ENCODE measurements around the gene PROCR.
A peak's percentile ranks its signal among the peaks of the same experiment; 100 is the strongest.
"Not testable (repeated sequence)": the region's sequence is repeated elsewhere in the genome, so short reads cannot be mapped to it uniquely, and the experiment has no call there.

Gene PROCR

DNA sequence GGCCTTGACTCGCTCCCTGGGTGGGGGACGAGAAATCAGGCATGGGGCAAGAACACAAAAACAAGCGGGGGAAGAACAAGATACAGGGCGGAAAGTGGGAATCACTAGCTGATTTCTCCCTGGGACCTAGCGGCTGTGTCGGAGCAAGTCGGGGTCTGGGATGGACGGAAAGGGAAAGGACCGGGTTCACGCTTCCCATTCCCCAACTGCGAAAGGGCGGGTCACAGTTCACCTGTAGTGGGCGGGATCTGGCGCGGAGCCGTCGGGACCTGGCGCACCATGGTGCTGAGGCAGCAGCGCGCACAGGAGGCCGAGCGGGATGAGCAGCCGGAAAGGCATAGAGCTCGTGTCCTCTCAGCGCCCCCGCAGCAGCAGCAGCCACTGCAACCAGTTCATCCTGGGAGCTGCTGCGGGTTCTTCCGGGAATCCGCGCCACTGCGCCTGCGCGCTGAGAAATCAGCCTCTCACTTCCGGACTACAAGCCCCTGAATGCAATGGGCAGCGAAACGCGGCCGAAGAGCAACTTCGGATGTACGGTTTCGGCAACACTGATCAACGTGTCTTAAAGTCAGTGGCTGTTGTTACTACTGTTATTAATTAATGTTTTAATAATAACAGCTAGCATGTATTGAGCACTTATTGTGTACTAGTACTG, 24.8 kb upstream of the PROCR start, which contains the start of gene EDEM2:
EDEM2 (minus strand) TSS at position 417 of the 655 bp plus-strand sequence; CDS start at position 339, 78 bp downstream.
- Mint-ChIP-seq H3K27ac (peak within 1 kb of the TSS; percentile 92 to 97), H3K4me3 (peak within 1 kb of the TSS; percentile 95 to 96), H3K27me3 (no peaks in the 10 kb centered on the region), H3K36me3 (ENCODE audit: insufficient read depth) (peaks cover 28% of the 10 kb centered on the region), H3K9me3 (no peaks in the 10 kb centered on the region), H3K4me1 (ENCODE audit: low read depth in 2 of 2) (peaks cover 27 to 31% of the 10 kb centered on the region in 2 donors)
- peak; percentile 87 to 91 (median 89) for DNase-seq
- ATAC-seq (replicated peaks), result peak; percentile 75

DNA sequence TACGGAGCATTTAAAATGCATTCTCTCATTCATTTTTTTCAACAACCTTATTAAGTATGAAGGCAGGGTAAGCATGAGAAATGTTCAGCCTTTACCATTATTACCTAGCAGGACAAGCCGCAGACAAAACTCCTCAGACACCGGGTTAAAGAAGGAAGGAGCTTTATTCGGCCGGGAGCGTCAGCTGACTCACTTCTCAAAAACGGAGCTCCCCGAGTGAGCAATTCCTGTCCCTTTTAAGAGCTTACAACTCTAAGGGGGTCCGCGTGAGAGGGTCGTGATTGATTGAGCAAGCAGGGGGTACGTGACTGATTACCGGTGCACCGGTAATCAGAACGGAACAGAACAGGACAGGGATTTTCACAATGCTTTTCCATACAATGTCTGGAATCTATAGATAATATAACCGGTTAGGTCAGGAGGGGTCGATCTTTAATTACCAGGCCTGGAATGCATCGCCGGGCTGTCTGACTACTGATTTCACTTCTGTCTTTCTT, 24.2 kb upstream of the PROCR start:
- Mint-ChIP-seq H3K4me3 (peak overlapping the region; percentile 95 to 96), H3K27ac (peak overlapping the region; percentile 92 to 97), H3K4me1 (ENCODE audit: low read depth in 2 of 2) (peaks cover 27 to 31% of the 10 kb centered on the region in 2 donors), H3K36me3 (ENCODE audit: insufficient read depth) (peaks cover 22% of the 10 kb centered on the region)
- DNase-seq (peak in 1 of 3 experiments; percentile 8), ATAC-seq (replicated peaks) (peak; percentile 2)
- H3K9me3 Mint-ChIP-seq, H3K27me3 Mint-ChIP-seq: not testable (repeated sequence)

DNA sequence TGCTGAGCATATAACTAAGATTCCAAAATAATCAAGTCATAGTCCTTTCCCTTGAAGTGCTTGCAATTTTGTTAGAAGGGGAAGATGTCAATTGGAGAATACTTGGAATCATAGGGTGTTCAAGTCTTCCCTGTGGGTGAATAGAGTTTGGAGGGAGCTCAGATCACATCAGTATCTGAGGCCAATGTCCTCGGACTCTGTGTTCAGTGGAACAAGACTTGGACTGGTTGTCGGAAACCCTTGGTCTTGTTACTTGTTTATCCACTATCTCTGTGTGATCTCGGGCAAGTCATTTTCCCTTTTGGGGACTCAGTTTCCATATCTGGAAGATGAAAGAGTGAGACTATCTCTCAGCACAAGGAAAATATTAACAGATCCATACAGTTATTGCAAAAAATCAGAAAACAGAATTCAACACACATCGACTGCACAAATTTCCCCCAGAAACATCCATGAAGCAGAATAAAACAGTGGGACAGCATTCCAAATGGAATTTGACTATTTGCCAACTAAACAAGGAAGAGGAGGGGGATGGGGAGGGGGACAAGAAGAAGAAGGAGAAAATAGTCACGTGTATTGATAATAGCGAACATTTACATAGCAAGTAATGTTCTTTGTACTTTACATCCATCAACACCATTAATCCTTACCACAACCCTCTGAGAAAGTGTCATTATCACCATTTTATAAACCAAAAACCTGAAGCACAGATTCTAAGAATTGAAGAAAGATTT, 20.9 kb upstream of the PROCR start:
- H3K27me3 Mint-ChIP-seq, result no peaks in the 10 kb centered on the region
- H3K36me3 Mint-ChIP-seq (ENCODE audit: insufficient read depth), result peaks cover 9% of the 10 kb centered on the region
- DNase-seq (no peak), ATAC-seq (replicated peaks) (no peak)
- peaks cover 10 to 22% of the 10 kb centered on the region in 2 donors for H3K4me1 Mint-ChIP-seq (ENCODE audit: low read depth in 2 of 2)
- no peak overlapping the region for H3K4me3 Mint-ChIP-seq
- no peak overlapping the region for H3K27ac Mint-ChIP-seq
- no peaks in the 10 kb centered on the region for H3K9me3 Mint-ChIP-seq

DNA sequence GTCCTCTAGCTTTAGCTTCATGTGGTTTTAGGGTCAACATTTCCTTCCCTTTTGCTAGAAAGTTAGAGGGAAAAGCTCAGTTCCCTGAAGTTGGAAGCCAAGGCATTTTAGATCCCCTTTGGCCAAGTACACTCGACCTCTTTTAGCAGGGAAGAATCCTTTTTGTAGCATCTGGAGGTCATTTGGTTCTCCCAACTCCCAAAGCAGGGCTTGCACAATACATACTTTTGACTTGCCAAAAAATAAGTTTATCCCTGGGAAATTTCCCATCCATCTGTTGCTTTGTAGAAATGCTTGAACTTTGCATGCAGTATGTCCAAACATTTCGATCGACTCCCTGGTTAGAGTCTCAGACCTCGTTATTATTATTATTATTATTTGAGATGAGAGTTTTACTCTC, 20.1 kb upstream of the PROCR start:
- Mint-ChIP-seq H3K4me1 (ENCODE audit: low read depth in 2 of 2) (peaks cover 6 to 15% of the 10 kb centered on the region in 2 donors), H3K4me3 (no peak overlapping the region), H3K27ac (no peak overlapping the region), H3K27me3 (no peaks in the 10 kb centered on the region), H3K9me3 (no peaks in the 10 kb centered on the region), H3K36me3 (ENCODE audit: insufficient read depth) (peaks cover 3% of the 10 kb centered on the region)
- DNase-seq, result no peak
- no peak for ATAC-seq (replicated peaks)

DNA sequence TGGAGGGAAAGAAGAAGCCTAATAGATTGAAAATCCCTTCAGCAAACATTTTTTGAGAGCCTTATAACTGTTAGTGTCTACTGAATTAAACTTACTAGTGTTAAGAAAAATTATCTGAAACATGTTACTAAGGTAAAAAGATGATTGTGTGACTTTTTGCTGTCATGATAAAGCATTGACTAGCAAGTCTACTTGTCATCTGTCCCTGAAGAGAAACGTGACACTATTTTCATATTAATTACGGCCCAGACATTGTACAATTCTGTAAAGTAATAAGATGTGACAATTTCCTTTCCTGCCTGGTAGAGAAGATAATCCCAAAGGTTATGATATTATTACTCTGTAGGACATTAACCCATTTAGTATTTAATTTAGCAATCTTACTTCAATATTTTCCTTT, 15.9 kb upstream of the PROCR start:
- H3K9me3 Mint-ChIP-seq, result no peaks in the 10 kb centered on the region
- H3K36me3 Mint-ChIP-seq (ENCODE audit: insufficient read depth), result peaks cover 2% of the 10 kb centered on the region
- ATAC-seq (replicated peaks) (no peak), DNase-seq (no peak)
- H3K4me3 Mint-ChIP-seq, result no peak overlapping the region
- peaks cover 0 to 6% of the 10 kb centered on the region in 2 donors for H3K4me1 Mint-ChIP-seq (ENCODE audit: low read depth in 2 of 2)
- H3K27ac Mint-ChIP-seq, result no peak overlapping the region
- no peaks in the 10 kb centered on the region for H3K27me3 Mint-ChIP-seq

DNA sequence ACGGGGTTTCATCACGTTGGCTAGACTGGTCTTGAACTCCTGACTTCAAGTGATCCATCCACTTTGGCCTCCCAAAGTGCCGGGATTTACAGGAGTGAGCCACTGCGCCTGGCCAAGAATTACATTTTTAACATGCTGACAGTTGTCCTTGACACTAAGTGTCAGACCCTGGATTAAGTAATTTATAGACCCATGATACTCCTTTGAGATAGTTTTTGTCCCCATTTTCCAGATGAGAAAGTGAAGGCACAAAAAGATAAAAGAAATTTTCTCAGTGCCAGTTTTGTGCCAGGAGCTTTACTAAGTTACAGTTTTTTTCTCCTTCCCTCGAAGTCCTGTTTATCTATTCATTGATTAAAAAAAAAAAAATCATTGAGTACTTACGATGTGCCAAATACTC, 14.9 kb upstream of the PROCR start:
- Mint-ChIP-seq H3K4me3 (no peak overlapping the region), H3K36me3 (ENCODE audit: insufficient read depth) (peaks cover 2% of the 10 kb centered on the region), H3K9me3 (no peaks in the 10 kb centered on the region), H3K27ac (no peak overlapping the region), H3K27me3 (no peaks in the 10 kb centered on the region), H3K4me1 (ENCODE audit: low read depth in 2 of 2) (peaks cover 7 to 13% of the 10 kb centered on the region in 2 donors)
- no peak for ATAC-seq (replicated peaks)
- no peak for DNase-seq

DNA sequence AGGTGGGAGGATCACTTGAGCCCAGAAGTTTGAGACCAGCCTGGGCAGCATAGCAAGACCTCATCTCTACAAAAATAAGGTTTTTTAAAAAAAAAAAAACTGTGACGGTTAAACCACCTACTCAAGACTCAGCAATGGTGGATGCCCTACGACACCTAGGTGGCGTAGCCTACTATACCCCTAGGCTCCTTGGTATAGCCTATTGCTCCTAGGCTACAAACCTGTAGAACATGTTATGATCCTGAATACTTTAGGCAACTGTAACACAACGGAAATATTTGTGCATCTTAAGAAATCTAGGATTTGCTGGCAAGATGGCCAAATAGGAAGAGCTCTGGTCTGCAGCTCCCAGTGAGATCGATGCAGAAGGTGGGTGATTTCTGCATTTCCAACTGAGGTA, 11.5 kb upstream of the PROCR start:
- H3K9me3 Mint-ChIP-seq; H3K36me3 Mint-ChIP-seq (ENCODE audit: insufficient read depth); H3K27me3 Mint-ChIP-seq; DNase-seq; ATAC-seq (replicated peaks): not testable (repeated sequence)
- Mint-ChIP-seq H3K4me3 (peak overlapping the region in 1 of 2 donors; percentile 72), H3K4me1 (ENCODE audit: low read depth in 2 of 2) (peaks cover 21 to 22% of the 10 kb centered on the region in 2 donors), H3K27ac (peak overlapping the region in 1 of 2 donors; percentile 93)

DNA sequence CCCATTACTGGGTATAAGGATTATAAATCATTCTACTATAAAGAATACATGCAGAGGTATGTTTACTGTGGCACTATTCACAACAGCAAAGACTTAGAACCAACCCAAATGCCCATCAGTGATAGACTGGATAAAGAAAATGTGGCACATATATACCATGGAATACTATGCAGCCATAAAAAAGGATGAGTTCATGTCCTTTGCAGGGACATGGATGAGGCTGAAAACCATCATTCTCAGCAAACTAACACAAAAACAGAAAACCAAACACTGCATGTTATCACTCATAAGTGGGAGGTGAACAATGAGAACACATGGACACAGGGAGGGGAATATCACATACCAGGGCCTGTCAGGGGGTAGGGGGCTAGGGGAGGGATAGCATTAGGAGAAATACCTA, 7.3 kb upstream of the PROCR start:
- H3K27me3 Mint-ChIP-seq; ATAC-seq (replicated peaks); H3K36me3 Mint-ChIP-seq (ENCODE audit: insufficient read depth); H3K9me3 Mint-ChIP-seq; DNase-seq; H3K27ac Mint-ChIP-seq; H3K4me3 Mint-ChIP-seq: not testable (repeated sequence)
- peaks cover 21 to 25% of the 10 kb centered on the region in 2 donors for H3K4me1 Mint-ChIP-seq (ENCODE audit: low read depth in 2 of 2)

DNA sequence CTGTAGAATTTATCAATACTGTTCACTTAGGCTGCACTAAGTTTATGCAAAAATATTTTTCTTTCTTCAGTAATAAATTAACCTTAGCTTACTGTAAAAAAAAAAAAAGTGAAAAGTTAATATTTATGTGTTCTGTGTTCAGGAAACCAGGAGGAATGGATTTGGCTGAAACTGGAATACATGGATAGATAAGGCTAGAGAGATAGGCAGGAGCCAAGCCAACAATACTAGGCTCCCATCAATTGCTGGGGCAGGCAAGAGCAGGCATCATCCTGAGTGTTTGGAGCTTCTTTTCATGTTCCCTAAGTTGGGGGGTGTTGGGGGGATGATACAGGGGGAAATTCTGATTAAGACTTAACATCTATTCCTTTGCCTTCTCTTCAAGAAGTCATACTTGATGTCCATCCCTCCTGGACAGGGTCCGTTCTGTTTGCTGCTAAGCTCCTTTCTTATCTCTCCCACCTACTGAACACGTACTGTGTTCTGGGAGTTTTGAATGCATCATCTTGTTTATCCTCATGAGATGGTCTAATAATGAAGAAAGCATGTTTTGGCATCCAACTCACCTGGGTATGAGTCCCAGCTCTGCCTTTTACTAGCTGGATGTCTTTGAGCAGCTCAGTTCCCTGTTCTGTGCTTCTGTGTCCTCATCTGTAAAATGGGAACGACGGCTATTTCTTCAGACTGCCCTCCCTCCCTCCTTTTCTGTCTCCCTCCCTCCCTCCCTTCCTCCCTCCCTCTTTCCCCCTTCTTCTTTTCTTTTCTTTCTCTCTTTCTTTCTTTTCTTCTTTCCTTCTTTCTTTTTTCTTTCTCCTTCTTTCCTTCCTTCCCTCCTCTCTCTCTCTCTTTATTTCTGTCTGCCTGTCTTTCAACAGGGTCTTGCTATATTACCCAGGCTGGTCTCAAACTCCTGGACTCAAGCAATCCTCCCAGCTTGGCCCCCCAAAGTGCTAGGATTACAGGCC, 6.4 kb upstream of the PROCR start:
- H3K27ac Mint-ChIP-seq, result peak overlapping the region in 1 of 2 donors; percentile 36
- no peak for ATAC-seq (replicated peaks)
- H3K27me3 Mint-ChIP-seq, result no peaks in the 10 kb centered on the region
- H3K4me1 Mint-ChIP-seq (ENCODE audit: low read depth in 2 of 2), result peaks cover 21 to 24% of the 10 kb centered on the region in 2 donors
- no peaks in the 10 kb centered on the region for H3K9me3 Mint-ChIP-seq
- DNase-seq, result no peak
- no peaks in the 10 kb centered on the region for H3K36me3 Mint-ChIP-seq (ENCODE audit: insufficient read depth)
- no peak overlapping the region for H3K4me3 Mint-ChIP-seq

DNA sequence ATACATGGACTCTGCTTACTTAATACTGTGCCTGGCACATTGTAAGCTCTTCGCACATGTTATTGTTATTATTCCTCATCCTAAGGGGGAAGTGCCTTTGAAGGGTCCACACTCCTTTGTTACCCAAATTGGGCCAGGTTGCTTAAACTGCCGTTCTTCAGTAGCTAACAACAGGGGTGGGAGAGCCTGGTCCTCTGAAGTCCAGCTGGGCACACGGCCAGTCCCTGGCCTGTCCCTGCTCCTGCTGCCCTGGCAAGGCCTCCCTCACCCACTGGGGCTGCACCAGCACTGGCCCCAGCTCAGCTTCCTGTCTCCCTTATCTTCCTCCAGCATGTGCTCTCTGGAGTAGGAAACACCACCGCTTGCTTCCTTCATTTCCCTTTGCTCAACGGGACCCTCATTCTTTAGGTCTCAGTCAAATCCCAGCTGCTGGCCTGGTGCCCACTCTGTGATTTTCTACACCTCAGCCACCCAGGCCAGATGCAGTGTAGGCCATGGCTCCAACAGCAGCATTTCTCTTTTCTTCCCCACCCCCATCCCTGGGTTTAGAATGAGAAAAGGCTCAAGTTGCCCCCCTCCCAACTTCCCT, 5.5 kb upstream of the PROCR start:
- no peak for DNase-seq
- H3K27ac Mint-ChIP-seq, result peak overlapping the region in 1 of 2 donors; percentile 36
- H3K4me1 Mint-ChIP-seq (ENCODE audit: low read depth in 2 of 2), result peaks cover 19 to 20% of the 10 kb centered on the region in 2 donors
- H3K4me3 Mint-ChIP-seq, result no peak overlapping the region
- H3K27me3 Mint-ChIP-seq, result no peaks in the 10 kb centered on the region
- no peak for ATAC-seq (replicated peaks)
- H3K9me3 Mint-ChIP-seq, result no peaks in the 10 kb centered on the region
- H3K36me3 Mint-ChIP-seq (ENCODE audit: insufficient read depth), result no peaks in the 10 kb centered on the region

DNA sequence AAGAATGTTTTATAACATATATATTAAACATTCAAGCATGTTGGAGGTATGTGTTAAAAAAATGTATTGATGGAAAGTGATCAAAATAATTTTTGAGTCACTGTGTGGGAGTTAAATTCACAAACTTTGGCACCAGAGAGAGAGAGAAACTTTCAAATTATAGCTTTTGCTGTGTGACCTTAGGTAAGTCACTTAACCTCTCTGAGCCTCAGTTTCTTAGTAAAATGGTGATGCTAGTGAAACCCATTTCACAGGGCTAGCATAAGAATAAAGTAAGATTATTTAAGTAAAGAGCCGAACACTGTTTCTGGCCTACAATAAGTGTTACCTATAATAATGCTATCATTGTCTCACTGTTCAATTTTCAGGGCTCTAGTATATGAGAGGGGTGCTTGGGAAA, 4.1 kb upstream of the PROCR start:
- no peak overlapping the region for H3K4me3 Mint-ChIP-seq
- no peak for DNase-seq

DNA sequence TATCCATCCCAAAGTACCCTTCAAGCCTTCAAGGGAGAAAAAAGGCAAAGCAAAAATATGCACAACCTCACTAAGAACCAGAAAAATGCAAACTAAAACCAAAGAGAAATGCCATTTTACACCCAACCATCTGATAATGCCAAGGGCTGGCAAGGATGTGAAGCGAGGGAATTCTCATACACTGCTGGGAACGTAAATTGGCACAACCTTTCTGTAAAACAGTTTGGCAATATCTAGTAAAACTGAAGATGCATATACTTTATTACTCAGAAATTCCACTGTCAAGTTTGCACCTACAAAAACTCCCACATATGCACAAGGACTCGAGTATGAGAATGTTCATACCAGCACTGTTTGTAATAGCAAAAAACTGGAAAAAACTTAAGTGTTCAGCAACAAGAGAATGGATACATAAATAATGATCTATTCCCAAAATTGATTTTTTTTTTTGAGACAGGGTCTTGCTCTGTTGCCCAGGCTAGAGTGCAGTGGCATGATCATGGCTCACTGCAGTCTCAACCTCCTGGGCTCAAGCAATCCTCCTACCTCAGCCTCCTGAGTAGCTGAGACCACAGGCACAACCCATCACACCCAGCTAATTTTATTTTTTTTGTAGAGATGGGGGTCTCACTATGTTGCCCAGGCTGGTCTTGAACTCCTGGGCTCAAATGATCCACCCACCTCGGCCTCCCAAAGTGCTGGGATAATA, 3.0 kb upstream of the PROCR start:
- ATAC-seq (replicated peaks); H3K27ac Mint-ChIP-seq; H3K4me3 Mint-ChIP-seq; H3K9me3 Mint-ChIP-seq; H3K27me3 Mint-ChIP-seq; H3K36me3 Mint-ChIP-seq (ENCODE audit: insufficient read depth); DNase-seq: not testable (repeated sequence)
- peaks cover 21 to 23% of the 10 kb centered on the region in 2 donors for H3K4me1 Mint-ChIP-seq (ENCODE audit: low read depth in 2 of 2)

More for the DNA sequence above, 4.1 kb upstream of the PROCR start:
- Mint-ChIP-seq H3K9me3 (no peaks in the 10 kb centered on the region), H3K4me1 (ENCODE audit: low read depth in 2 of 2) (peaks cover 19 to 24% of the 10 kb centered on the region in 2 donors), H3K27ac (no peak overlapping the region), H3K36me3 (ENCODE audit: insufficient read depth) (no peaks in the 10 kb centered on the region), H3K27me3 (no peaks in the 10 kb centered on the region)
- ATAC-seq (replicated peaks), result no peak

Measured in effector memory CD8-positive, alpha-beta T cell (primary cell).